Lung (tissue), 4 donors: Measurements from ENCODE around the gene TRPV5. TPM values are rescaled to one million over a fixed set of nuclear protein-coding genes. Genes with fewer than 3 reads are reported as not detected.

ENCODE experiments used
- polyA plus RNA-seq, 2 donors: library from polyadenylated mRNA; stranded (reverse); fragments of 200-250 nt; gene quantifications; one replicate each; pipeline ENCODE4 v1.2.1, GENCODE V29; 2013
- total RNA-seq, 2 donors: library from RNA; depleted of rRNA in 1 of 2; stranded (reverse); fragments of >200 nt in 1 of 2; gene quantifications; one replicate each; pipeline ENCODE4 v1.2.1, GENCODE V29; 2014 to 2021
- donor health status: Bipolar disorder and iron deficiency.
- donor health status: healthy.
- donor health status: DM: yes; HTN: yes; CAD: no.

The TRPV5 gene
- total and polyA plus RNA-seq, 4 donors = 0.05 TPM; not detected in 3

Other genes with a start within 250 kb of the TRPV5 start
- gene PRSS1, start 184.3 kb downstream of the TRPV5 start, total RNA-seq = 10 to 100 TPM in 1 of 2 donors, not detected in 1; 16.8 TPM
- gene PRSS1, start 184.3 kb downstream of the TRPV5 start, polyA plus RNA-seq = 1 to 10 TPM in 1 of 2 donors, under 1 TPM in 1; 0.41 to 1.1 TPM
- gene PRSS2, start 162.8 kb downstream of the TRPV5 start, total RNA-seq = 10 to 100 TPM in 1 of 2 donors, not detected in 1; 47.9 TPM
- gene PRSS2, start 162.8 kb downstream of the TRPV5 start, polyA plus RNA-seq = 1 to 10 TPM in 1 of 2 donors, under 1 TPM in 1; 0.35 to 1.7 TPM
- gene EPHB6, start 78.7 kb downstream of the TRPV5 start, total RNA-seq = 10 to 100 TPM; 18.5 to 18.8 TPM
- gene EPHB6, start 78.7 kb downstream of the TRPV5 start, polyA plus RNA-seq = 1 to 10 TPM; 3.2 to 8.5 TPM
- gene TRPV6, start 48.0 kb downstream of the TRPV5 start, total RNA-seq = 1 to 10 TPM in 1 of 2 donors, under 1 TPM in 1; 0.43 to 1.2 TPM
- gene TRPV6, start 48.0 kb downstream of the TRPV5 start, polyA plus RNA-seq = under 1 TPM; 0.40 to 0.63 TPM
- not detected for gene LLCFC1, start 5.7 kb upstream of the TRPV5 start, total RNA-seq
- gene LLCFC1, start 5.7 kb upstream of the TRPV5 start, polyA plus RNA-seq = under 1 TPM; 0.22 to 0.70 TPM
- 1 to 10 TPM in 1 of 2 donors, under 1 TPM in 1; 0.52 to 8.3 TPM for gene KEL, start 28.6 kb upstream of the TRPV5 start, total RNA-seq
- gene KEL, start 28.6 kb upstream of the TRPV5 start, polyA plus RNA-seq = 1 to 10 TPM in 1 of 2 donors, under 1 TPM in 1; 0.23 to 1.6 TPM
- gene OR9A2, start 93.4 kb upstream of the TRPV5 start, total RNA-seq = under 1 TPM in 1 of 2 donors, not detected in 1; 0.82 TPM
- gene OR9A2, start 93.4 kb upstream of the TRPV5 start, polyA plus RNA-seq = not detected
- gene OR6V1, start 118.6 kb upstream of the TRPV5 start, total RNA-seq = not detected
- gene OR6V1, start 118.6 kb upstream of the TRPV5 start, polyA plus RNA-seq = not detected
- 10 to 100 TPM in 1 of 2 donors, 1 to 10 TPM in 1; 1.5 to 37.1 TPM for gene PIP, start 198.3 kb upstream of the TRPV5 start, total RNA-seq
- 10 to 100 TPM; 35.3 to 43.4 TPM for gene PIP, start 198.3 kb upstream of the TRPV5 start, polyA plus RNA-seq
- not detected for gene TAS2R39, start 249.7 kb upstream of the TRPV5 start, total RNA-seq
- gene TAS2R39, start 249.7 kb upstream of the TRPV5 start, polyA plus RNA-seq = not detected